HG03064 (cell line): ENCODE data around the gene BOLA2B.
A peak's percentile ranks its signal among the peaks of the same experiment; 100 is the strongest.
"Not testable (repeated sequence)": the region's sequence is repeated elsewhere in the genome, so short reads cannot be mapped to it uniquely, and the experiment has no call there.

Experiments
- ATAC-seq: cut with Tn5 transposase; IDR thresholded peaks from one replicate; pipeline ENCODE4 v1.9.1; 2021; ENCODE audit warnings: low read depth; ENCODE audit not compliant: unreplicated experiment

BOLA2B gene

GRCh38 chr16:30193615-30194014, at the start of gene BOLA2B, which contains the start of gene SLX1A:
Gene BOLA2B, minus strand, starts transcription at chr16:30193666. Its CDS starts 71 bp downstream, at chr16:30193595.
Gene SLX1A, plus strand, starts transcription at chr16:30193875. Its CDS starts 210 bp downstream, at chr16:30194085.
- peak; percentile 86 for ATAC-seq

GRCh38 chr16:30217082-30217481, 23.6 kb upstream of the BOLA2B start:
- ATAC-seq = not testable (repeated sequence)

GRCh38 chr16:30211414-30211813, 17.9 kb upstream of the BOLA2B start:
- not testable (repeated sequence) for ATAC-seq

GRCh38 chr16:30209032-30209431, 15.6 kb upstream of the BOLA2B start:
- not testable (repeated sequence) for ATAC-seq

- not testable (repeated sequence) for ATAC-seq
Measured at GRCh38 chr16:30207063-30207704, 13.7 kb upstream of the BOLA2B start.

- ATAC-seq = not testable (repeated sequence)
Measured at GRCh38 chr16:30206252-30206651, 12.8 kb upstream of the BOLA2B start.

- ATAC-seq = not testable (repeated sequence)
Measured at GRCh38 chr16:30205541-30206236, 12.2 kb upstream of the BOLA2B start.

GRCh38 chr16:30199608-30200343, 6.3 kb upstream of the BOLA2B start:
- ATAC-seq = not testable (repeated sequence)

- ATAC-seq = not testable (repeated sequence)
Measured at GRCh38 chr16:30199049-30199448, 5.6 kb upstream of the BOLA2B start, which contains the start of gene SULT1A3. Gene SULT1A3, plus strand, starts transcription at chr16:30199255. Its CDS starts 1,474 bp downstream, at chr16:30200729.

- ATAC-seq = not testable (repeated sequence)
Measured at GRCh38 chr16:30197001-30197400, 3.5 kb upstream of the BOLA2B start.

- peak; percentile 47 for ATAC-seq
Measured at GRCh38 chr16:30194172-30194925, 883 bp upstream of the BOLA2B start.

GRCh38 chr16:30193098-30193497, 368 bp downstream of the BOLA2B start:
- peak; percentile 2 for ATAC-seq

- not testable (repeated sequence) for ATAC-seq
Measured at GRCh38 chr16:30191158-30191557, 2.3 kb downstream of the BOLA2B start.

- no peak for ATAC-seq
Measured at GRCh38 chr16:30187971-30188561, 5.4 kb downstream of the BOLA2B start.

- ATAC-seq = no peak
Measured at GRCh38 chr16:30187556-30187865, 6.0 kb downstream of the BOLA2B start.

GRCh38 chr16:30186782-30187555, 6.5 kb downstream of the BOLA2B start:
- ATAC-seq = no peak

- no peak for ATAC-seq
Measured at GRCh38 chr16:30186444-30186781, 7.1 kb downstream of the BOLA2B start.

GRCh38 chr16:30185683-30186421, 7.6 kb downstream of the BOLA2B start:
- peak; percentile 31 for ATAC-seq
